K562 (cell line): ENCODE results near the gene ZNF280C. TPM values are rescaled to one million over a fixed set of nuclear protein-coding genes. Genes with fewer than 3 reads are reported as not detected.

Source experiments
- ATAC-seq: fragments of 200-7000 bp; cut with Tn5 transposase; 3 replicates; pipeline ENCODE4 v1.9.1; 2020; ENCODE audit warnings: moderate library complexity
- BruUV-seq: library from RNA; stranded (reverse); fragments of 400-500 nt; replicated peaks from 2 replicates; lab custom pipeline; 2021; lab: Mats Ljungman, UMichigan
- CTCF ChIA-PET: fragments of 300-600 bp; formaldehyde crosslinking; extraction: SDS; loops from one replicate; lab custom pipeline; 2021; ENCODE audit warnings: low intra/inter-chr PET ratio; lab: Yijun Ruan, JAX
- POLR2A ChIA-PET: fragments of 300-600, 350-650 bp; sonication (Branson Sonifier 250); formaldehyde crosslinking; extraction: SDS; loops from one replicate; lab custom pipeline; 2021; ENCODE audit warnings: antibody characterized with exemption, inconsistent platforms; lab: Yijun Ruan, JAX
- DNase-seq, 4 experiments: peaks; one replicate each; pipeline versions ENCODE4 v3.0.0 to v3.0.0-alpha.2; 2011 to 2018; ENCODE audit warnings: low spot score in 3 of 4, mixed read lengths in 3 of 4; ENCODE audit errors: extremely low read depth in 1 of 4
- FAIRE-seq: peaks from 2 replicates; lab custom pipeline; 2011; peaks lifted over from hg19 to GRCh38; lab: Jason Lieb, UNC
- H2AFZ ChIP-seq: 2 replicates; pipeline ENCODE4 v1.6.0; 2011; ENCODE audit warnings: low read depth, low read length, control low read depth, inconsistent platforms
- H3K27ac ChIP-seq: fragments of 200-600 bp; 3 replicates; pipeline ENCODE4 v1.8.0; 2011; ENCODE audit warnings: low read depth, mild to moderate bottlenecking, control low read depth, inconsistent platforms, low read length, moderate library complexity, mixed read lengths; ENCODE audit errors: extremely low read depth
- H3K27me3 ChIP-seq, 2 experiments: fragments of 300-600 bp in 1 of 2; 2 replicates in 1 of 2; 3 replicates in 1 of 2; pipeline versions ENCODE4 v1.6.0 to v1.8.0; 2011; ENCODE audit warnings: inconsistent platforms in 2 of 2, low read length in 2 of 2, mild to moderate bottlenecking in 1 of 2, mixed read lengths in 1 of 2, moderate library complexity in 1 of 2; ENCODE audit not compliant: control insufficient read depth in 2 of 2, insufficient read depth in 2 of 2
- H3K36me3 ChIP-seq: fragments of 300-600 bp; 3 replicates; pipeline ENCODE4 v1.8.0; 2011; ENCODE audit warnings: mild to moderate bottlenecking, low read length, inconsistent platforms; ENCODE audit not compliant: control insufficient read depth, insufficient read depth
- H3K4me1 ChIP-seq, 2 experiments: fragments of 200-600 bp in 1 of 2; replicated peaks in 1 of 2; 2 replicates in 1 of 2; 3 replicates in 1 of 2; pipeline versions ENCODE4 v1.5.1 to v1.8.0; 2011; ENCODE audit warnings: inconsistent platforms in 2 of 2, low read length in 2 of 2, mild to moderate bottlenecking in 1 of 2, mixed read lengths in 1 of 2, moderate library complexity in 1 of 2; ENCODE audit not compliant: control insufficient read depth in 2 of 2, insufficient read depth in 2 of 2
- H3K4me2 ChIP-seq: 2 replicates; pipeline ENCODE4 v1.6.1; 2011; ENCODE audit warnings: low read length, control low read depth, inconsistent platforms, mixed read lengths; ENCODE audit not compliant: insufficient read depth
- H3K4me3 ChIP-seq: fragments of 200-600 bp; sonication (generic), shearing (Covaris generic); 2 replicates; pipeline ENCODE4 v1.5.1; 2016; ENCODE audit warnings: control low read depth, inconsistent platforms
- H3K79me2 ChIP-seq: fragments of 200-600 bp; 3 replicates; pipeline ENCODE4 v1.8.0; 2011; ENCODE audit warnings: low read length, inconsistent platforms; ENCODE audit not compliant: control insufficient read depth, insufficient read depth
- H3K9ac ChIP-seq, 2 experiments: 2 replicates each; pipeline versions ENCODE4 v1.6.0 to v1.6.1; 2011; ENCODE audit warnings: low read depth in 2 of 2, low read length in 2 of 2, control low read depth in 1 of 2, inconsistent platforms in 1 of 2, mild to moderate bottlenecking in 1 of 2, mixed read lengths in 1 of 2; ENCODE audit not compliant: insufficient read depth in 1 of 2
- H3K9me1 ChIP-seq: one replicate; pipeline ENCODE4 v1.6.0; 2011; ENCODE audit warnings: inconsistent platforms, mild to moderate bottlenecking, low read length, moderate library complexity; ENCODE audit not compliant: control insufficient read depth, insufficient read depth
- H3K9me3 ChIP-seq: replicated peaks from 2 replicates; pipeline ENCODE4 v1.5.1; 2011; ENCODE audit warnings: low read depth, low read length, inconsistent platforms; ENCODE audit not compliant: control insufficient read depth, insufficient read depth
- H4K20me1 ChIP-seq: replicated peaks from 2 replicates; pipeline ENCODE4 v1.6.1; 2011; ENCODE audit warnings: low read length, inconsistent platforms, mixed read lengths; ENCODE audit not compliant: control insufficient read depth, insufficient read depth
- CTCF ChIP-seq, 3 experiments: IDR thresholded peaks in 2 of 3; conservative IDR thresholded peaks in 1 of 3; 2 replicates each; pipeline ENCODE4 v1.5.1; 2011 to 2012; ENCODE audit warnings: low read length in 3 of 3, mild to moderate bottlenecking in 3 of 3, control low read depth in 2 of 3, improper control_type of control experiment in 1 of 3, inconsistent platforms in 1 of 3, low read depth in 1 of 3, mixed read lengths in 1 of 3, moderate library complexity in 1 of 3; ENCODE audit not compliant: insufficient read depth in 2 of 3
- ESRRA ChIP-seq: fragments of 450-650 bp; IDR thresholded peaks from 2 replicates; pipeline ENCODE4 v1.6.1; 2014; ENCODE audit warnings: low read depth, mild to moderate bottlenecking, moderate library complexity, borderline replicate concordance
- WGBS: fragments of 100-300 bp; shearing (Covaris generic); methylation state at CpG from one replicate; pipeline ENCODE4 v1.1.6; 2016; ENCODE audit warnings: low coverage, mixed read lengths; ENCODE audit not compliant: insufficient coverage; ENCODE audit errors: missing lambda C conversion rate; 5-methylcytosine and 5-hydroxymethylcytosine counted together
- in situ Hi-C: fragments of 300-500 bp; cut with MboI; formaldehyde crosslinking; loops from 4 replicates; pipeline ENCODE4 v1.15.0; 2018; ENCODE audit warnings: inconsistent platforms, mixed read lengths
- intact Hi-C: fragments of 100-400 bp; cut with micrococcal nuclease; formaldehyde crosslinking; loops from 2 replicates; pipeline ENCODE4 v1.14.2; 2022
- polyA plus RNA-seq, 8 experiments: library from polyadenylated mRNA; depleted of rRNA in 4 of 8; stranded (reverse) in 5 of 8; unstranded in 3 of 8; fragments of >200 nt; fragmentation: Nextera tagmentation in 2 of 8; fragmentation: Illumina TruSeq in 1 of 8; extraction: Ambion mirVana in 2 of 8; extraction: Trizol in 1 of 8; gene quantifications; 2 replicates each; pipeline versions ENCODE4 v1.2.1 to v1.2.3, GENCODE V29; 2011 to 2014; ENCODE audit warnings: inconsistent platforms in 1 of 8, missing spikeins in 1 of 8
- total RNA-seq, 7 experiments: library from RNA; depleted of rRNA in 6 of 7; stranded (reverse); fragments of >200 nt in 6 of 7; fragmentation: Illumina TruSeq in 2 of 7; extraction: Trizol in 2 of 7; gene quantifications; 2 replicates each; pipeline versions ENCODE4 v1.2.1 to v1.2.3, GENCODE V29; 2011 to 2021; ENCODE audit warnings: low replicate concordance in 1 of 7

Gene ZNF280C
- total and polyA plus RNA-seq, 9 of the 15 experiments (the other 6 are each of a cell fraction or from before 2014, with no cell fraction given) = 1.6 to 8.3 (median 4.4) TPM

- no peak overlapping the region for H2AFZ ChIP-seq
- no peak overlapping the region for H3K4me3 ChIP-seq
- no peaks in the 10 kb centered on the region for H3K79me2 ChIP-seq
- ChIA-PET CTCF (no interaction called here), POLR2A (no interaction called here)
- ATAC-seq = peak; percentile 75
- no peaks in the 10 kb centered on the region for H4K20me1 ChIP-seq
- in situ Hi-C loops = no loop called here
- H3K4me2 ChIP-seq = no peak overlapping the region
- TF ChIP-seq CTCF (IDR thresholded peaks at IDR 0.05 in 2 of 3, conservative IDR thresholded peaks at IDR 0.05 in 1 of 3; ENCODE audit: insufficient read depth in 2 of 3, low read depth in 1 of 3, low read length in 3 of 3) (peak; percentile 15 to 29 (median 19); a peak in 3 of 6 replicates), ESRRA (no peak)
- DNase-seq = no peak
- WGBS = 12% methylated on average over 5 of the region's 5 CpGs
- H3K9me1 ChIP-seq = no peaks in the 10 kb centered on the region
- no peaks in the 10 kb centered on the region; a peak in 1 of 5 replicates for H3K27me3 ChIP-seq
- no peak for FAIRE-seq
- intact Hi-C loops = no loop called here
- H3K36me3 ChIP-seq = no peaks in the 10 kb centered on the region
- no TSS peak for BruUV-seq
- H3K4me1 ChIP-seq = peaks cover 0 to 2% of the 10 kb centered on the region in 2 experiments; a peak in 3 of 5 replicates
- H3K9me3 ChIP-seq = no peaks in the 10 kb centered on the region
- no peak overlapping the region for H3K9ac ChIP-seq
- H3K27ac ChIP-seq = no peak overlapping the region
These were observed 36.1 kb upstream of the ZNF280C start for GRCh38 chrX:130304587-130305368.
